ENCODE results near the gene MLXIP.
A peak's percentile ranks its signal among the peaks of the same experiment; 100 is the strongest.
"Not testable (repeated sequence)": the region's sequence is repeated elsewhere in the genome, so short reads cannot be mapped to it uniquely, and the experiment has no call there.

The MLXIP gene

DNA sequence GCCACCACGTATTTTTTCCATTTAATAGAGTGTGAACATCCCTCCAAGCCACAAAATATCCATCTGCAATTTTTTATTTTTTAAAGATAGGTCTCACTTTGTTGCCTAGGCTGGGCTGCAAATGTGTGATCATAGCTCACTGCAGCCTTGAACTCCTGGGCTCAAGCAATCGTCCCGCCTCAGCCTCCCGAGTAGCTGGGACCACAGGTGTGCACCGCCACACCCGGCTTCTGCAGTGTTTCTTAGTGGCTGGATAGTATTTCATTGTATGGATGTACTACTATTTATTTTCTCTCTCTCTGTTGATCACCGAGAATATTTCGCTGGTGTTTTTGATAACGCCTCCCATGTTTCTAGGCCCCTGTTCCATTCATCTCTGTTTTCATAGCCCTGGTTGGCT is 17.5 kb downstream of the MLXIP start:
- no peak for DNase-seq (ENCODE audit: low spot score)

DNA sequence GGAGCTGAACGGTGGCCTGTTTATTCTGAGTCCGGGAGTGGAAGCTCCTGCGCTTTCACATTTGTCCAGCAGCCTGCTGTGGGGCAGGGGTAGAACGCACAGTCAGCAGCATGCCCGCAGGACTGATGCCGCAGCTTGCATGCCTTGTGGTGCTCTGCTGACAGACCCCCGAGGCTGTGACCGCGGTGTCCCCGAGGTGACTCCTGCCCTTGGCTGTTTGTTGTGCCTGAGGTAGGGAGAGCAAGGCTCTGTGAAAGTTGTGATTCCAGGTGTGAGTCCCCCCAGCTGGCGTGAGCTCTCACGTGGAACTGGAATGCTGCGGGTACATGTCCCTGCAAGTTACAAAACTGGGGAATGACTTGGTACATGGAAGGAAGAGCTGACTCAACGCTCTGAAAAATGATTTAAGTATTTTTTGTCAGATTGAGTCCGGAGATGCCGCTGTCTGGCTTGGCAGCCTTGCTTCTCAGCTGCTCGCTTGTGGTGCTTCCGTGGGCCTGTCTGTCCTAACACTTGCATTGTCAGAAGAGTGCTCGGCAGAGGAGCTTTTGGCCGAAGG is 18.1 kb downstream of the MLXIP start:
- DNase-seq (ENCODE audit: low spot score), result no peak

- DNase-seq (ENCODE audit: low spot score), result no peak
Measured at GRCh38 chr12:122097584-122097926, 19.0 kb downstream of the MLXIP start.

DNA sequence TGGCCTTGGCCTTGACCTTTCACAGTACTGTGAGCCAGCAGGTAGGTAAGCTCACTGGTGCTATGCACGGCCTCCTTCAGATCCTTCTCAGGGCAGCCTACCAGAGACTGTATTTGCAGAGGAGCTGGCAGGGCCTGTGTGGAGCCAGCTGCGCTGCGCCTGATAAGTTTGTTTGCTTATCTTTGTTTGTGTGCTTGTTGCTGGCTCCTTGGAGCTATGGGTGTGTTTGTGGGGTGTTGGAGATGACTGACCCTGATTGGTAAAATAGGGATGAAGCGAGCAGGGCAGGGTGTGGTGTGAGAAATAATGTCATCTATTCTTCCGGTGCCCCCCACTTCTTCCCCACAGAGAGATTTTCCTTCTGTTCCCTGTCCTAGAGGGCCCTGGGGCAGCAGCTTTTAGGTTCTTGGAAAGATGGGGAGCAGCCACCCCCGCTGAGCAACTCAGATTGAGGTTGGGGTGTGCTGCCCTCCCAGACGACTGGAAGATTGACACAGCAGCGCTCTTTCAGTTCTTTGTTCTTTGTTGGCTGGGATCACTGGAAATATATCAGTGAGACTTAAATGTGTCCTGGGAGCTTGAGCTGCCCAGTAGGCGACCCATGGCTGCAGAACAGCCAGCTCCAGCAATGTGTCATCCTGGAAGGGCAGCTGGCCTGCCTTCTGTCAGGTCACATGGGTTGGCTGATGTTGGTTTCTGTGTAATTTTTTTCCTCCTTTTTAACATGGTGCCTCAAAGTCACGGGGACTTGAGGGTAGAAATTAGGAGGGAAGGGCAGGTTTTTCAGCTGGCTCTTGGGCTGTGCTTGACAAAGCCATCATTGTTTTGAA is 19.6 kb downstream of the MLXIP start:
- no peak for DNase-seq (ENCODE audit: low spot score)

DNA sequence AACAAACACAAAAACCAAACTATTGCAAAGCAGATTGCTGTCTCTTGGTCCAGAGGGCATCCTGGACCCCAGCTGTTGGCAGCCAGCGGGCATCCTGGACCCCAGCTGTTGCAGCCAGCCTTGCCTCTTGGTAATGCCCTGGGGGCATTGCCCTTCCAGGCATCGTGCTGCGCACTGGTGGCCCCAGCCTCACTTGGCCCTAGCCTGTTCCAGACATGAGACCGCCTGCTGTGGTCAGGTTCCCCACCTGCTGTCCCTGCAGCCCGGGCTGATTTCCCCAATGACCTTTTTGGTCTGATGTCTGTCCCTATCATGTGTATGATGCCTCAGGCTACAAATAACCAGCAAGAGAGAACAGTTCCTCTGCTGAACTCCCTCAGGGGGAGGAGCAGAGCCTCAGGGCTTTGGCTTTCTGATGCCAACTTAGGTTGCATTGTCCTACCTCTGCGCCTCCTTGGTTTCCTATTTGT is 20.8 kb downstream of the MLXIP start:
- DNase-seq (ENCODE audit: low spot score), result no peak

DNA sequence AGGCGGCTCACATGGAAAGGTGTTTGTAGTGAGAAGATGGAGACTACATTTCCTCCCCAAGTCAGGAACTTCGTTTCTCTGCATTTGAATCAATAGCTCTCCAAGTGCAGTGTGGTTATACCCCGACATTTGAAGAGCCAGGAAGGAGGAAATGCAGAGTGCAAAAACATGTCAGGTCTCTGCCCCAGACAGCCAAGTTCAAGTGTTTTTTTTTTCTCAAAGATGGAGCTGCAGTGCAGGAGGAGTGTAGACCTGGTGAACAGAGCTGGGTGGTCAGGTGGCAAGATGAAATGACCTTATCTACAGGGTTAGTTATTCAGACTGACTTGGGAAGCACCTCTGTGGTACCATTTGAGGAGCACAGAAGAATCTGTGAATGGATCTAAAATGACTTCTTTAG is 21.3 kb downstream of the MLXIP start:
- DNase-seq (ENCODE audit: low spot score), result no peak

DNA sequence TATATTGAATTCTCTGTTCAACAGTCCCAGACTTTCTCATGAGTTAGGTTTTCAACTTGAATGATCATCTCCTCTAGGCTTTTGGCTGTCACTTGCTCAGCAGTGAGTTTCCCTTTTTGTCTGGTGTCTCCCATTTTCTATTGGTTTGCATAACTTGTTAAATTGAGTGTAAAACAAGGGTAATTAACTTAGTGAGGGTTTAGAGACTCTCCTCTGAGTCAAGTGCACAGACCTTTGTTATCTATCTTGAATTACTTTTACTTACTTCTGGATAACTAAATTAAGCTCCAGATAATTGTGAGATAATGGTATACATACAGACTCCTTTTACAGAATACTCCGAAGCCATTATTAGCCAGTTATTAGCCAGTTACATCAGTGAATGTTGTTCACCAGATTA is 22.0 kb downstream of the MLXIP start:
- no peak for DNase-seq (ENCODE audit: low spot score)

DNA sequence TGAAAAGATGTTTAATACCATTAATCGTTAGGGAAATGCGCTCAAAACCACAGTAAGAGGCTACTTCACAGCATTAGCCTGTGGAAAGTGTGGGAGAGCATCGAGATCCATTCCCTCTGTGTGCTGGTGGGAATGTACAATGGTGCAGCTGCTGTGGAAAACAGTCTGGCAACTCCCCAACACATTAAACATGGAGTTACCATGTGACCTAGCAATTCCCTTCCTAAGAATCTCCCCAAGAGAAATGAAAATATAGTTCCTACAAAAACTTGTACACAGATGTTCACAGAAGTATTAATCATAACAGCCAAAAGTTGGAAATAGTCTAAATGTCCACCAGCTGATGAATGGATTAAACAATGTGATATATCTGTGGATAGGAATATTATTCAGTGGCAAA is 23.8 kb downstream of the MLXIP start:
- no peak for DNase-seq (ENCODE audit: low spot score)

DNA sequence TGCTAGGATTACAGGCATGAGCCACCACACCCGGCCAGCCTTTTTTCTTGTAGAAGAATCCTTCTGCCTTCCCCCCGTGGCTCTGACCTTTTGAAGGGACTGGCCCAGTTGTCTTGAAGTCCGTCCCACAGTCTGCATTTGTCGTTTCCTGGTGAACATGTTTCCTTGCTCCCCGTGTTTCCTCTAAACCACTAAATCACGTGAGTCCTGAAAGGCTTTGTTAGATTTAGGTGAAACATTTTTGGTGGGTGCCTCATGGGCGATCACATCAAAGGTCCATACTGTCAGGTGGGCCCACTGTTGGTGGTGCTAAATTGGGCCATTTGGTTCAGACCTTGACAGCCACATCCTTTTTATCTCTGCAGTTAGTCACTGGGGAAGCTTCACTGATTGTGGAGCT is 26.3 kb downstream of the MLXIP start:
- no peak for DNase-seq (ENCODE audit: low spot score)

GRCh38 chr12:122105496-122105895 is 26.9 kb downstream of the MLXIP start:
- not testable (repeated sequence) for DNase-seq (ENCODE audit: low spot score)

- no peak for DNase-seq (ENCODE audit: low spot score)
Measured at GRCh38 chr12:122106843-122107242, 28.3 kb downstream of the MLXIP start.

DNA sequence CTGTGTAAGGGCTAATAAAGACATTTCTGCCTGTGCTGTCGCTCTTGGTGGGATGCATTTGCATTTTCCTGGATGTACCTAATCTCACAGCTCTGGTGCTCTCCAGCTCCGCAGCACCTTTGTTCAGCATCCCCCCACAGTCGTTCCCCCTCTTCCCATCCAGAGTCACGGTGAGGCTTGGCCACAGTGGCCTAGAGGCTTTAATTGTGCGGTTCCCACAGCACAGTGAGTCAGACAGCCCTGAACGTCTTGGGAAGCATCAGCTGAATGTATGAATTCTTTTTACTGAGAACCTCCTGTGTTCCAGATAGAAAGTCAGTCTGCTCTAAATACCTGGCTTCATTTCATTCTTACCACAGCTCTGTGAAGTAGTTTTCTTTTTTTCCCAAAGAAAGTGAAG is 28.7 kb downstream of the MLXIP start:
- no peak for DNase-seq (ENCODE audit: low spot score)

DNA sequence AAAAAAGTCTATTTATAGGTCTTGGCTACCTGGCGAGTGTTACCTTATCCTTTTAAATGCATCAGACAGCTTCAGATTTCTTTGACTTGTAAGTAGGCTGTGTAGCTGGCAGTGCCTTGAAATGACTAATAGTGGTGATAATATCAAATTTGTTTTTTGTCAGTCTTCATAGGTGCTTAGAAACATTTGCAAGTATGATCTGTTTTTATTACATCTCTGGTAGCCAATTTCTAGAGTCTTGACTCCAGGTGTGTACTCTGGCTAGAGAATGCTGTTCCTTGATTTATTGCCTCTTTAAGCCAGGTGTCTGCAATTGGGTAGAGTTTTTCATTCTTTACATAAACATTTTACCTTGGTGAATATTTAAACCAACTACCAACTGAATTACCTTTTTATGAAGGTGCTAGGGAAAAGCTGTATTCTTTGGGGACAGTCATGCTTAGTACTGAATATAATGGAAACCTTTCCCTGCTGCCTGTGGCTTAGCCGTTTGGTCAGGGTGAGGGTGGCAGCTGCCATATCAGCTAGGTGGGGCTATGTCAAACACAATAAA is 32.6 kb downstream of the MLXIP start:
- no peak for DNase-seq (ENCODE audit: low spot score)

- no peak for DNase-seq (ENCODE audit: low spot score)
Measured at GRCh38 chr12:122116707-122117535, 38.4 kb downstream of the MLXIP start.

- no peak for DNase-seq (ENCODE audit: low spot score)
Measured at GRCh38 chr12:122117979-122118378, 39.4 kb downstream of the MLXIP start.

- not testable (repeated sequence) for DNase-seq (ENCODE audit: low spot score)
Measured at GRCh38 chr12:122121341-122121740, 42.8 kb downstream of the MLXIP start.

DNA sequence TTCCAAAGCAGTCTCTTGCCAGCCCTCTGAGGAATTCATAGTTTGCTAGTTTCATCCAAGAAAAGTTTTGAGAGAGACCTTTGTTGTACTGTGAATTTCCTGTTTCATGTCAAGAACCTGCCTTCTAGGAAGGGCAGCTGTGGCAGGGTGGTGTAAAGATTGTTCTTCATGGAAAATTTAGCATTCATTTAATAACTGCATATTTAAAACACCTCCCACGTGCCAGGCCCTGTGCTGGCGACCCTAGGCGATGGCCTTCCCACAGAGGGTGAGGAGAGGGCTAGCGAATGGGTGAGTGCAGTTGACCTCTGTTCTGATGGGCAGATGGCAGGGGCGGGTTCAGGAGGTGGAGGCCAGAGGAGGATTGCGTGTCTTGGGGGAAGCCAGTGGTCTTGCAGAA is 43.2 kb downstream of the MLXIP start:
- no peak for DNase-seq (ENCODE audit: low spot score)

DNA sequence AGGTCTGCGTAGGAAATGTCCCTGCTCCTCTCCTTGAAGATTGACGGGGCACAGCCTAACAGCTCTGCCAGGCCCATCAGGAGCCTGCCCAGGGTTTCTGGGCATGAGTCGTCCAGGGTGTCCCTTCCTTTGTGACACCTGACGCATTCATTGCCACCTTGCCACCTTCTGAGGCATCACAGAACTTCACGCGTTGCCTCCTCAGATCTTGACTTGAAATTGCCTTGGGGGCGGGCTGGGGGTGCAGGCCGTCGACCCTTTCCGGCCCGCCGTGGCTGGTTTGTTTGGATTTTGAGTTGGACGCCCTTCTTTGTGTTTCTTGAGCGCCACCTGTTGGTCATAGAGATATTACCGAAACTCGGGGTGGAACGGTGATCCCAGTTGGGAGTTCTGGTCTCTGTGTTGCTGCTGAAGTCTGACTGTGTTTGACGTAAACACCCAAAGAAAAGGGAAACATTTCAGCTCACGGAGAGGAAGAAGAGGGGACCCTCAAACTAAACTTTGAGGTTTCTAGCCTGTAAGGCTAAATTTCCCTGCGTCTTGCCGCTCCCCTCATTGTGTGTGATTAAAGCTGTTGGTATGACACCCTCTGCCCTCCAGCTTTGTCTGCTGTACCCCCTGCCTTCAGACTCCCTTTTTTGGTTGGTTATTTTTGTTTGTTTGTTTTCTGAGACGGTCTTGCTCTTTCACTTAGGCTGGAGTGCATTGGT is 44.6 kb downstream of the MLXIP start:
- peak; percentile 72 for DNase-seq (ENCODE audit: low spot score)

DNA sequence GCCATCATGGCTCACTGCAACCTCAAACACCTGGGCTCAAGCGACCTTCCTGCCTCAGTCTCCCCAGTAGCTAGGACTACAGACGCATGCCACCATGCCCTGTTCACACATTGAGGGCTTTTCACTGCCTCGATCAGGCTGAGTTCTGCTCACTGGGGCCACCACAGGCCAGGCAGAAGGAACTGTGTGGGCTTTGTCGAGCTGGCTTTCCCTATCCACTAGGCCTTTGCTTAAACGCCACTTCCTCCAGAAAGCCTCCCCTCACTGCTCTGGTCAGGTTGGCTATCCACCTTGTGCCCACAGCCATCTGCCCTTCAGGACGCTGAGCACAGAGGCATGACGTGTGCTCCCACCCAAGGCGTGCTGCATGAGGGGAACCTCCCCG is 45.2 kb downstream of the MLXIP start:
- no peak for DNase-seq (ENCODE audit: low spot score)

GRCh38 chr12:122124370-122124769 is 45.8 kb downstream of the MLXIP start:
- no peak for DNase-seq (ENCODE audit: low spot score)

DNA sequence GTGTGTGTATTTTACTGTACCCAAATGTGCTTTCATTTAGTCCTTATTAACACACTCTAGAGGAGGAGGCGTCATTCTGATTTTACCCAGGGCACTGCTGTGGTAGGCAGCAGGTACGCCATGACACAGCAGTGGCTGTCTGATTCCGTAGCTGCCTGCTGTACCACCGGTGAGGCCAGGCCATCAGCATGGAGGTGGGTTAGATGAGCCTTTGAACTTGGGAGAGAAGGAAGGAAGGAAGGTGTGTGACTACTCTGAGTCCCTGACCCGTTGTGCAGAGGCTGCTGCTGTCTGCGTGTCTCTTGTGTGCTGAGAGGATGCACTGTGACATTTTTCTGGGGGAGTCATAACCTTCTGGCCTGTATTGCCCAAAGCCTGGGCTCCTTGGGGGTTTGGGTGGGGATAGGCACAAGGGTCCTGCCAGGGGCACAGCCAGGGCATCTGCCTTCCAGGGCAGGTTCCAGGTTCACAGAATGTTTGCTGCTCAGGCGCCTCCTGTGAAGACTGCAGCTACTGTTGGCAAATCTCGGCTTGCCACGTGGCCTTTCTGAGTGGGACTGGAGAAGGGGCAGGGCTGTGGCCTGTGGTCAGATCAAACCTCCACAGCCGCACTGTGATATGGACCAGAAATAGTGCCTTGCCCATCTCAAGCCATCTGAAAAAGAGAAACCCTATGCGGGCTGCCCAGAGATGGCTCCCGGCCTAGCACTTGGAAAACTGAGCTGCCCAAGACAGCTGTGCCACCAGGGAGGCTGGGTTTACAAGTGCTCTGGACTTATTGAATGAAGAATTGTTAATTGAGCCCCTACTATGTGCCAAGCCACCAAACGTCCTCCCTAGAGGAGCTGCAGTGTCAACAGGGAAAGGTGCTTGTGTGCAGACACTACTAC is 47.1 kb downstream of the MLXIP start:
- DNase-seq (ENCODE audit: low spot score), result no peak
